Breast epithelium (tissue), 4 donors: ENCODE data around the gene MGME1. TPM values are rescaled to one million over a fixed set of nuclear protein-coding genes. Genes with fewer than 3 reads are reported as not detected.

Experiments used
- DNase-seq, 2 donors: peaks; one replicate each; pipeline ENCODE4 v3.0.0-alpha.2; 2019; ENCODE audit warnings: low spot score in 2 of 2
- H3K27ac ChIP-seq, 2 donors: fragments of 200-600 bp; sonication (generic) in 1 of 2; one replicate each; pipeline ENCODE4 v1.5.1; 2016 to 2019; ENCODE audit warnings: mild to moderate bottlenecking in 1 of 2
- H3K27me3 ChIP-seq, 2 donors: fragments of 200-600 bp; sonication (generic) in 1 of 2; one replicate each; pipeline versions ENCODE4 v1.5.1 to v1.6.0; 2017 to 2019; ENCODE audit warnings: control low read depth in 1 of 2, mild to moderate bottlenecking in 1 of 2
- H3K36me3 ChIP-seq: fragments of 200-600 bp; one replicate; pipeline ENCODE4 v1.5.1; 2019
- H3K4me1 ChIP-seq, 2 donors: fragments of 200-600 bp; sonication (generic); one replicate each; pipeline ENCODE4 v1.5.1; 2016 to 2019; ENCODE audit warnings: control low read depth in 1 of 2
- H3K4me3 ChIP-seq, 3 donors: fragments of 200-600 bp; sonication (generic); 1 replicate in 2 of 3; 2 replicates in 1 of 3; pipeline ENCODE4 v1.5.1; 2016 to 2019; ENCODE audit warnings: mild to moderate bottlenecking in 3 of 3, moderate library complexity in 2 of 3
- H3K9me3 ChIP-seq, 2 donors: fragments of 200-600 bp; sonication (generic) in 1 of 2; one replicate each; pipeline ENCODE4 v1.5.1; 2016 to 2019; ENCODE audit warnings: control low read depth in 1 of 2
- CTCF ChIP-seq, 3 donors: fragments of 450-650 bp; IDR thresholded peaks; one replicate each; pipeline ENCODE4 v1.5.1; 2016 to 2017; ENCODE audit warnings: antibody characterized with exemption in 3 of 3, mild to moderate bottlenecking in 3 of 3, moderate library complexity in 3 of 3
- POLR2A ChIP-seq: fragments of 450-650 bp; IDR thresholded peaks from one replicate; pipeline ENCODE4 v1.6.1; 2016; ENCODE audit warnings: antibody characterized with exemption, mild to moderate bottlenecking, moderate library complexity
- POLR2AphosphoS5 ChIP-seq, 3 donors: sonication (generic); formaldehyde crosslinking; IDR thresholded peaks; one replicate each; pipeline ENCODE4 v1.6.1; 2017; ENCODE audit warnings: antibody characterized with exemption in 3 of 3
- intact Hi-C: fragments of 100-400 bp; cut with DNase I; formaldehyde crosslinking; loops from one replicate; pipeline ENCODE4 v1.15.1; 2023; ENCODE audit warnings: low total_unique reads
- total RNA-seq, 3 donors: library from RNA; depleted of rRNA; stranded (reverse); fragments of >200 nt; gene quantifications; one replicate each; pipeline ENCODE4 v1.1.0, GENCODE V29; 2016

MGME1 gene
- total RNA-seq, 3 donors from 2014 or later: 7.8 to 26.2 (median 18.7) TPM

GRCh38 chr20:17946040-17946439, 22.8 kb upstream of the MGME1 start:
- peaks cover 17% of the 10 kb centered on the region for H3K36me3 ChIP-seq
- no peaks in the 10 kb centered on the region for H3K9me3 ChIP-seq
- no peak overlapping the region for H3K27ac ChIP-seq
- no peaks in the 10 kb centered on the region for H3K4me1 ChIP-seq
- DNase-seq: no peak
- H3K4me3 ChIP-seq: no peak overlapping the region
- no peak for TF ChIP-seq CTCF (IDR thresholded peaks at IDR 0.05)
- TF ChIP-seq POLR2A: no peak
- no peak for TF ChIP-seq POLR2AphosphoS5 (IDR thresholded peaks at IDR 0.05)
- intact Hi-C loops: no loop called here
- H3K27me3 ChIP-seq: no peaks in the 10 kb centered on the region

- Histone ChIP-seq H3K27ac (no peak overlapping the region), H3K4me3 (no peak overlapping the region), H3K4me1 (no peaks in the 10 kb centered on the region), H3K9me3 (no peaks in the 10 kb centered on the region), H3K36me3 (peaks cover 17% of the 10 kb centered on the region), H3K27me3 (no peaks in the 10 kb centered on the region)
- DNase-seq: no peak
- TF ChIP-seq CTCF (IDR thresholded peaks at IDR 0.05) (no peak), POLR2AphosphoS5 (IDR thresholded peaks at IDR 0.05) (no peak), POLR2A (no peak)
- intact Hi-C loops: no loop called here
Measured at GRCh38 chr20:17946572-17947473, 22.0 kb upstream of the MGME1 start.

GRCh38 chr20:17947474-17947815, 21.4 kb upstream of the MGME1 start:
- H3K4me1 ChIP-seq: no peaks in the 10 kb centered on the region
- no peak overlapping the region for H3K27ac ChIP-seq
- H3K36me3 ChIP-seq: peaks cover 17% of the 10 kb centered on the region
- no peak for DNase-seq
- intact Hi-C loops: no loop called here
- H3K9me3 ChIP-seq: no peaks in the 10 kb centered on the region
- H3K27me3 ChIP-seq: no peaks in the 10 kb centered on the region
- H3K4me3 ChIP-seq: no peak overlapping the region
- TF ChIP-seq POLR2A (no peak), POLR2AphosphoS5 (IDR thresholded peaks at IDR 0.05) (no peak), CTCF (IDR thresholded peaks at IDR 0.05) (no peak)

- peaks cover 14% of the 10 kb centered on the region for H3K36me3 ChIP-seq
- H3K4me3 ChIP-seq: no peak overlapping the region
- TF ChIP-seq CTCF (IDR thresholded peaks at IDR 0.05) (no peak), POLR2AphosphoS5 (IDR thresholded peaks at IDR 0.05) (no peak), POLR2A (no peak)
- H3K27me3 ChIP-seq: no peaks in the 10 kb centered on the region
- no peak overlapping the region for H3K27ac ChIP-seq
- no peak for DNase-seq
- H3K4me1 ChIP-seq: no peaks in the 10 kb centered on the region
- intact Hi-C loops: no loop called here
- H3K9me3 ChIP-seq: no peaks in the 10 kb centered on the region
Measured at GRCh38 chr20:17948442-17948841, 20.4 kb upstream of the MGME1 start.

- Histone ChIP-seq H3K27me3 (no peaks in the 10 kb centered on the region), H3K27ac (no peak overlapping the region), H3K36me3 (peaks cover 10% of the 10 kb centered on the region), H3K4me3 (no peak overlapping the region), H3K9me3 (no peaks in the 10 kb centered on the region), H3K4me1 (no peaks in the 10 kb centered on the region)
- TF ChIP-seq POLR2AphosphoS5 (IDR thresholded peaks at IDR 0.05) (no peak), CTCF (IDR thresholded peaks at IDR 0.05) (no peak), POLR2A (no peak)
- intact Hi-C loops: no loop called here
- DNase-seq: no peak
Measured at GRCh38 chr20:17949899-17950298, 18.9 kb upstream of the MGME1 start.
